SU-DHL-6 (cell line): Measurements from ENCODE around the gene IDH3G.

Experiments used
- CTCF ChIP-seq: fragments of 200-600 bp; sonication (generic); IDR thresholded peaks from one replicate; pipeline ENCODE4 v1.5.1; 2017; ENCODE audit warnings: antibody characterized with exemption, mild to moderate bottlenecking, low read length, moderate library complexity; ENCODE audit not compliant: insufficient read depth, poor library complexity, severe bottlenecking
- EZH2phosphoT487 ChIP-seq: fragments of 200-600 bp; sonication (generic), shearing (Covaris generic); conservative IDR thresholded peaks from 2 replicates; pipeline ENCODE4 v1.6.1; 2018; ENCODE audit warnings: mild to moderate bottlenecking, antibody characterized with exemption, low read length, moderate library complexity, mixed read lengths

- TF ChIP-seq CTCF = no peak
- TF ChIP-seq EZH2phosphoT487 = no peak
Measured at GRCh38 chrX:153836921-153837320, 42.7 kb upstream of the IDH3G start.
